Epithelial cell of esophagus (primary cell): ENCODE measurements around the gene FGF14.

Experiments used
- DNase-seq: peaks from one replicate; pipeline ENCODE4 v3.0.0; 2010; ENCODE audit warnings: low read depth
- H3K4me3 ChIP-seq: 2 replicates; pipeline ENCODE4 v1.5.1; 2011; ENCODE audit warnings: mild to moderate bottlenecking, low read length, control low read depth
- TF ChIP-seq, protein P1 (sequence below): IDR thresholded peaks from 2 replicates; pipeline ENCODE4 v1.5.1; 2011; ENCODE audit warnings: low read depth, mild to moderate bottlenecking, low read length, control low read depth, inconsistent platforms; ENCODE audit not compliant: insufficient read depth; ENCODE audit errors: missing control alignments

The FGF14 gene

GRCh38 chr13:101959016-101959415 lies 442.8 kb downstream of the FGF14 start:
- no peak for DNase-seq
- no peak overlapping the region for H3K4me3 ChIP-seq

DNA sequence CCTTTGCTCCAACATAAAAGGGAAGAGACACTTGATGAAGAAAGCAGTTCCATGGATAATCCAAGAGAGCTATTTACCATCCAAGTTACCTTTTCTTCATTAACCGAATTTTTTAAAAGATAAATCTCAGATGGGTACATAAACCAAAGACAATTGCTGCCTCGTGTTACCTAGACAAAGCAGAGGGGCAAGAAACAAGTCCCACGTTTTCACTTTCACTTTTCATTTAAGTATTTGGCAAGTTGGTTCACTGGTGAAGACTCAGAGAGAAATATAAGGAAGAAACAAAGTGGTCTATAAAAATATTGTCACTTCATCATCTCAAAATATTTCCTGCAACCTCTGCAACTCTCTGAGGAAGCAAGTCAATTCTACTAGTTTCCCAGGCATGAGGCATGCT lies 446.1 kb downstream of the FGF14 start:
- H3K4me3 ChIP-seq, result no peak overlapping the region
- TF ChIP-seq, protein P1, sequence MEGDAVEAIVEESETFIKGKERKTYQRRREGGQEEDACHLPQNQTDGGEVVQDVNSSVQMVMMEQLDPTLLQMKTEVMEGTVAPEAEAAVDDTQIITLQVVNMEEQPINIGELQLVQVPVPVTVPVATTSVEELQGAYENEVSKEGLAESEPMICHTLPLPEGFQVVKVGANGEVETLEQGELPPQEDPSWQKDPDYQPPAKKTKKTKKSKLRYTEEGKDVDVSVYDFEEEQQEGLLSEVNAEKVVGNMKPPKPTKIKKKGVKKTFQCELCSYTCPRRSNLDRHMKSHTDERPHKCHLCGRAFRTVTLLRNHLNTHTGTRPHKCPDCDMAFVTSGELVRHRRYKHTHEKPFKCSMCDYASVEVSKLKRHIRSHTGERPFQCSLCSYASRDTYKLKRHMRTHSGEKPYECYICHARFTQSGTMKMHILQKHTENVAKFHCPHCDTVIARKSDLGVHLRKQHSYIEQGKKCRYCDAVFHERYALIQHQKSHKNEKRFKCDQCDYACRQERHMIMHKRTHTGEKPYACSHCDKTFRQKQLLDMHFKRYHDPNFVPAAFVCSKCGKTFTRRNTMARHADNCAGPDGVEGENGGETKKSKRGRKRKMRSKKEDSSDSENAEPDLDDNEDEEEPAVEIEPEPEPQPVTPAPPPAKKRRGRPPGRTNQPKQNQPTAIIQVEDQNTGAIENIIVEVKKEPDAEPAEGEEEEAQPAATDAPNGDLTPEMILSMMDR, result no peak
- no peak for DNase-seq

More at GRCh38 chr13:101959016-101959415, 442.8 kb downstream of the FGF14 start:
- TF ChIP-seq, protein P1, result no peak

GRCh38 chr13:101951114-101951513 lies 450.7 kb downstream of the FGF14 start:
- TF ChIP-seq, protein P1, result no peak
- no peak for DNase-seq
- no peak overlapping the region for H3K4me3 ChIP-seq

DNA sequence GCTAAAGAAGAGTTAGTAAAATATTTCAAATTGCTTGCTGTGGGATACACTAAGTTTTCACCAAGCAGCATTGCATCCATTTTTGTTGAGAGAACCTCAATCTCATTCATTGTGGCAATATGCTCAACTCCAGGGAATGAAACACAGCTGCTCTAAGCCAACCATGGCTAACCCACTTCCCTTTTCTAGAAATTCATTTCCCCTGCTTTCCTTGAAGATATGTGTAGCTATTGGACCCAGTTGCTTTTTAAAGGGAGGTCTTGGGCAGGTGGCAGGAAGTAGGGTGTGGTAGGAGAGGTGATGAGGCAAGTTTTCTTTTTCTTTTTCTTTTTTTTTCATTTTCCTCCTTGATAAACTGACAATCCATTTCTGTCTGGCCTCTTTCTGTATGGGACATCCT lies 452.2 kb downstream of the FGF14 start:
- TF ChIP-seq, protein P1, result no peak
- no peak overlapping the region for H3K4me3 ChIP-seq
- DNase-seq, result no peak

DNA sequence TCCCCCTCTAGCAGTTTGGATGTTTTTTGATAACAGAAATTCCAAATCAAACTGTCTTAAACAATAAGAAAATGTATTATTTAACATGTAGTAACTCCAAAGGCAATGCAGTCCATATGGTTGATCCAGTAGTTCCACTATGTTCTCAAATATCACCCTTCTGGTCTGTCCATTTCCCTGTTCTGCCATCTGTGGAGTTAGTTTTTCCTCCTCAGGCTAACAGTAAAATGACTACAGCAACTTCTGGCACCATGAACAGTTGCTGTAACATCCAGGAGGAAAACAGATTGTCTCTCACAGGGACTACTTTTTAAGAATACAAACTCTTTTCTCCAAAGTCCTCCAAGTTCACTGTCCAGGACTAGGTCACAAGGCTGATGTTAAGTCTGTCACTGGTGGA lies 455.4 kb downstream of the FGF14 start:
- H3K4me3 ChIP-seq, result no peak overlapping the region
- TF ChIP-seq, protein P1, result no peak
- no peak for DNase-seq

DNA sequence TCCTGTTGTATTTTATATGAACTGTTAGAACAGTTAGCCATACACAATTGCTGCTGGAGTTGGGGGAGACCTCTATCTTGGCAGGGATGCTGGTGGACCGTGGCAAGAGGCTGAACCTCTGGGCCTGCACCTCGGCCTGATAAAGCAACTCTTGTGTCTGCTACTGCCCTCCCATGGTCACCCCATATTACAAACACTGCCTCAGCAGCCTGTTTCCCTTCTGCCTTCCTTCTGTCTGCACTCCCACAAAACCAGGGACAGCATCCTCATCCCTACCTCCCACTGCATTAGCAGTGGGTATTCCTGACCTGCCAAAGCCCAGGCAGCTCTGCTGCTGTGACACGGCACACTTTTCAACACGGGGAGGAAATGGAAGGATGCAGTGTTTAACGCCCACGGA lies 456.4 kb downstream of the FGF14 start:
- H3K4me3 ChIP-seq, result no peak overlapping the region
- TF ChIP-seq, protein P1, result no peak
- no peak for DNase-seq

- TF ChIP-seq, protein P1, result no peak
- H3K4me3 ChIP-seq, result no peak overlapping the region
- no peak for DNase-seq
Measured at GRCh38 chr13:101944521-101944920, 457.3 kb downstream of the FGF14 start.
